AG08396 (cell line): ENCODE data around the gene A3GALT2.
"Not testable (repeated sequence)": the region's sequence is repeated elsewhere in the genome, so short reads cannot be mapped to it uniquely, and the experiment has no call there.

Experiments used
- DNase-seq: peaks from one replicate; pipeline ENCODE4 v3.0.0; 2012; ENCODE audit warnings: low spot score, mixed read lengths

The A3GALT2 gene

GRCh38 chr1:33294071-33295010 lies 26.6 kb downstream of the A3GALT2 start:
- DNase-seq = no peak

DNA sequence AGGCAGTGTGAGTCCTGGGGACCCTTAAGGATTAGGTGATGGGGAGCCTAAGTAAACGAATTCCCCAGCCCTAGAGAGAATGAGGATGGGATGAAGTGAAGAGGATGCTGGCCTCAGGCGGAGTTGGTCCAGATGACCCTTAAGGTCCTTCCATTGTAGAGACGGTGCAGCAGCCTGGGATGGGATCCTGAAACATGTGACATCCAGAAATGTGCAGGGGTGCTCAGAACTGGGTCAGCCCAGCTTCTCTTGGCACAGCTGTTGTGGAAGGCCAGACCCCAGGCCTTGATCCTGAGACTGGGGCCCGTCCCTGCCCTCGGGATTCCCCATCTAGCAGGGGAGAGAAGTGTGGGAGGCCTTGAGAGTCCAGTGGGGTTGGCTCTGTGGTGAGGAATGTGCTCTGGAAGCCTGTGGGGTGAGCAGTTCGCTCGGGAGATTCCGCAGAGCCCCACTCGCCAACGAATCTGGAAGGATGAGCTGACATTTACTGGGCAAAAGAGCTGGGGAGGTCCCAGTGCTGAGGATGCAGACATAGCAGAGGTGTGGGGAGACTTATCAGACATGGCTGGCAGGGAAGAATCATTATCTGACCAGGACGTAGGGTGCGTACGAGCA lies 28.1 kb downstream of the A3GALT2 start:
- peak; percentile 34 for DNase-seq

- DNase-seq = not testable (repeated sequence)
These were observed 30.3 kb downstream of the A3GALT2 start for GRCh38 chr1:33290615-33291014.

DNA sequence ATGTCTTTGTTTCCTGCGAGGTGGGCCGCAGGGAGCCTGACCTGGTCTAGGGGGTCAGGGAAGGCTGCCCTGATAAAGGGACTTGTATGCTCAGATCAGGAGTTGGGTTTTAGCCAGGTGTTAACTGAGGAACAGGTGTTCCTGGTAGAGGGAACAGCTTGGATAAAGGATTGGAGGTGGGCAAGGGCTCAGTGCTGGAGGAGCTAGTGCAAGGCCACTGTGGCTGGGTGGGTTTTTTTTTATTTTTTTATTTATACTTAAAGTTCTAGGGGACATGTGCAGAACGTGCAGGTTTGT lies 31.1 kb downstream of the A3GALT2 start:
- no peak for DNase-seq

- DNase-seq = no peak
These were observed 31.7 kb downstream of the A3GALT2 start for GRCh38 chr1:33288976-33289857.

DNA sequence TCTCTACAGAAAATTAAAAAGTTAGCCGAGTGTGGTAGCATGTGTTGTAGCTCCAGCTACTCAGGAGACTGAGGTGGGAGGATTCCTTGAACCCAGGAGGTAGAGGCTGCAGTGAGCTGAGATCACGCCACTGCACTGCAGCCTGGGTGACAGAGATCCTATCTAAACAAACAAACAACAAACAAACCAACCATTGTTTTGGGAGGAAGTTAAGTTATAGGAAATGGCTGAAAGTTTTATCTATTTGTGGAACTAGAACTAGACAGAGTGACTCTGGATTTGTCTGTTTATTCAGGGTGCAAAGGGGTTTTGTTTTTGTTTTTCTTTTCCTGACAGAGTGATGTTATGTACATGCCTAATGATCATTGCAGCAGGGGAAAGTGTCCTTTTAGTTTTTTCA lies 33.6 kb downstream of the A3GALT2 start:
- DNase-seq = no peak

DNA sequence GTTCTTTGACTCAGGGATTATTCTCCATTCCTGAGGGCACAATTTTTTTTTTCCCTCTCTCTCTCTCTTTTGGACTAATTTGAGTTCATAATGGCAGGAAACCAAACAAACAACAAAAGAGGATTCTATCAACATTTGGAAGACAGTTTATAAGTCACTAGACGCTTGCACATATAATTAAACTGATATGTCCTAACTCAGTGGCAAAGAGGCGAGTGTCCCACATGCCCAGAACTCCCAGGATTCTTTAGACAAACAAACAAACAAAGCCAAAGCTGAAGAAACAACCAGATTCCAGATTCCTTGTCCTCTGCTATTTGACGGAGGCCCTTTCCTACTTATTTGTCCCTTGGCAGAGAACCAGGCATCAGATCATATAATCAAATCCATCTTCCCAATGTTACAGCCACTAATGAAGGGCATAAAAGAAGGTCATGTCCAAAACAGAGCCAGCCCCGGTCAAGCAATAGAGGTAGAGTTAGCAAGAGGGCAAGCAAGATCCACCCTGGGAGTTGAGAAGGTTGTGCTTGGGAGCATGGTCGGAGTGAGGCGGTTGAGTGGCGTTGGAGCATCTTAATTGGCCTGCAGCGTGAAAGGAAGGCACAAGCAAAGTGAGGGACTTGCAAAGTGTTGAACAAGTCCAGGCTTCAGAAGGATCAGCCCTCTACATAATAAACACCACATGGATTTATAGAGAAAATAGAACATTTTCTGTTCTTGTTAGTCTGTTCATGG lies 34.3 kb downstream of the A3GALT2 start:
- no peak for DNase-seq

DNA sequence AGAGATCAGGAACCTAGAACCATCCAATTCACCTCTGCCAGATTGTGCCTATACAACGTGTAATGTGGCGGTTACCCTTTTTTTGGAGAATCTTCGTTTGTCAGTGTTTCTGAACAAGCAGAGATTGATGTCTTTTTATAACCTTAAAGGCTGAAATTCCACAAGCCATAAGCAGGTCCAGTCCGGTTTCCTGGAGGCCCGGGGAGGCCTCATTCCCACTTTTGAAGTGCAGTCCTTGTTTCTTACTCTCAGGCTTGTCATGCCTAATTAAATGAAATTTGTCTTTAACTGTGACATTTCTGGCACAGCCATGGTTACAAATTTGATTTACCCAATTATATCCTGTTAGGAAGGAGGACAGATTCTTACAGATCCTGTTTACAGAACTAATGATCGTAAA lies 36.8 kb downstream of the A3GALT2 start:
- DNase-seq = no peak

GRCh38 chr1:33282791-33283190 lies 38.1 kb downstream of the A3GALT2 start:
- DNase-seq = no peak

DNA sequence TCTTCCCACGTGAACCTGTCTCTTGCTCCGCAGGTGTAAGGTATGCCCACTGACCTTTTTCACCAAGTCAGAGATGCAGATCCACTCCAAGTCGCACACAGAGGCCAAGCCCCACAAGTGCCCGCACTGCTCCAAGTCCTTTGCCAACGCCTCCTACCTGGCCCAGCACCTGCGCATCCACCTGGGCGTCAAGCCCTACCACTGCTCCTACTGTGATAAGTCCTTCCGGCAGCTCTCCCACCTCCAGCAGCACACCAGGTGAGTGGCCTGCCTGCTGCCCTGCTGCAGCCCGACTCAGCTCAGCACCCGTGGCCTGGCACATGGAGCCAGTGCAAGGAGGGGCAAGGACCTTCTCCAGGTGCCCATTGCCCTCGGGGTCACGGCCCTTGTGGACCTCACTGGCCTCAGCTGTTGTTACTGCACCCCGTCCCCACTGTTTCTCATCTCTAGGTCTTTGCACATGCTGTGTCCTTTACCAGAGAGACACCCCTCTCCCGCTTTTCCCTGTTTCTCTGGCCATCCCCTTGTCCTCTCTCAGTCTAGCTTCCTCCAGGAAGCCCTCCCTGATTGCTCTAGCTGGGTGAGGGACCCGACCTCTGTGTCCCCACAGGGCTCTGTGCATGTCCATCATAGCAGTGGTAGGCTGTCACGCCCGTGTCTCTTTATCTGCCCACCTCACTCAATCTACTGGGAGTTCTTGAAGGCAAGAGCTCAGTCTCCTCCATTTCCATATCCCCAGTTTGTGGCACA lies 39.2 kb downstream of the A3GALT2 start:
- DNase-seq = no peak

- DNase-seq = no peak
These were observed 40.7 kb downstream of the A3GALT2 start for GRCh38 chr1:33280091-33280661.

- DNase-seq = no peak
These were observed 43.3 kb downstream of the A3GALT2 start for GRCh38 chr1:33277488-33278084.

DNA sequence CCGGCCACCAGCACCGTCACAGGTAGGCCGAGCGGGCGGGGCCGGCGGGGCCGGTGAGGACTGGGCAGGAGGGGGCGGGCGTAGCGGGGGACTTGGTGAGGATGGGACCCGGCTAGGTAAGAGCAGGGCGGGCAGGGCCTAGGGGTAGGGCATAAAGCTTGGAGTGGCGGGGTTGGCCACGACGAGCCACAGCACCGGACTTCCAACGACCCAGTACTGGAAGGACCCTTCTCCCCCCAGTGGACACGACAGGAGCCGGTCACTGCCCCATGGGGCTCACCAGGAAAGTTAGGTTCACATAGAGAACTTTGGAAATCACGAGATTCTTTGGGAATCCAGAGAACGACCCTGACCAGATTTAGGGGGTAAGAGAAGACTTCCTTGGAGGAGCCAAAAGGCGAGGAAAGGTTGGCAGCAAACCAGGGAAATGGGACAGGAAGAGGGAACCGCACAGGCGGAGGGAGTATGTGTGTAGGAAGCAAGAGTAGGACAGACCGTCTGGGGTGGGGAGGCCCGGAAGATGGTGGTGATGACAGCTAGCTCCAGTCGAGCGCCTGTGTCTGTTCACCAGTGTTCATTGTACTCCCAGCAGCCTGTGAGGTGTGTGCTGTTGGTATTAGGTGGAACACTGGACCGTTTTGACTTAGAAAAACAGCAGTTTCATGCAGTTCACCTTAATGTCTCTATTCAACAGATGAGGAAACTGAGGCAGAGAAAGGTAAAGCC lies 44.2 kb downstream of the A3GALT2 start:
- DNase-seq = no peak

GRCh38 chr1:33275706-33276572 lies 45.0 kb downstream of the A3GALT2 start:
- no peak for DNase-seq

GRCh38 chr1:33275195-33275594 lies 45.7 kb downstream of the A3GALT2 start:
- no peak for DNase-seq

DNA sequence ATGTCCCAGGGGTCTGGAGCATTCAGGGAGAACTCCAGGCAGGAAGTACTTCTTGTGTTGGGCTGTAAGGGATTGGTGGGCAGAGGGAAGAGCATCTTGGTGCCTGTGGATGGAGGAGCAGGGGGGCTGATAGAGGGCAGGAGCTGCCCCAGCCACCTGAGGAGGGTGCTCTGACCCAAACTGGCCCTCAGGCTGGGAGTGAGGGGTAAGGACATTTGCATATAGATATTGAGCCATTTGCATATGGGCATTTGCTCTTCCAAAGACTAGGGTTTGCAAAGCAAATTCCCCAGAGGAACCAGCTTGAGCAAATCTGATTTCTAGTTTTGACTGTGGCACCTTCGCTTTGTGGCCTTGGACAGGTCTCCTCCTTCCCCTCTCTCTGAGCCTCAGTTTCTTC lies 46.5 kb downstream of the A3GALT2 start:
- DNase-seq = no peak

DNA sequence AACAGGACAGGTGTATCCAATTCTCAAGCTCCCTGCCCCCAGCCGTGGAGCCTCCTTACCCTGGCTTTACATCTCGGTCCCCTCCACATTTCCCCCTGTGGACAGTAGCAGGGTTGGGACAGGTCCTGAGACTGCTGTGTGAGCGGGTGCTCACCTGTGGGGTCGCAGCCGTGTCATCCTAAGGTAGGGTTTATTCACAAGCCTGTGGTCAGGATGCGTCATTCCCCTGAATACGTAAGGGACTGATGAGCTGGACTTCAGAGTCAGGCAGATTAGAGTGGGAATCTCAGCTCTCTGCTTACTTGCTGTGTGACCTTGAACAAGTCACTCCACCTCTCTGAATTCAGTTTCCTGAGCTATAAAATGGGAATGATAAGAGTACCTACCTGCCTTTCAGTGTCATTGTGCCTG lies 46.9 kb downstream of the A3GALT2 start:
- DNase-seq = no peak

- DNase-seq = no peak
These were observed 47.5 kb downstream of the A3GALT2 start for GRCh38 chr1:33273406-33273805.

GRCh38 chr1:33272930-33273329 lies 48.0 kb downstream of the A3GALT2 start:
- no peak for DNase-seq
